Measurements from ENCODE around the gene TADA2B. TPM values are rescaled to one million over a fixed set of nuclear protein-coding genes. Genes with fewer than 3 reads are reported as not detected.
"Not testable (repeated sequence)": the region's sequence is repeated elsewhere in the genome, so short reads cannot be mapped to it uniquely, and the experiment has no call there.

The TADA2B gene
- total and polyA plus RNA-seq, 4 donors = 3.6 to 13.8 (median 12.6) TPM

DNA sequence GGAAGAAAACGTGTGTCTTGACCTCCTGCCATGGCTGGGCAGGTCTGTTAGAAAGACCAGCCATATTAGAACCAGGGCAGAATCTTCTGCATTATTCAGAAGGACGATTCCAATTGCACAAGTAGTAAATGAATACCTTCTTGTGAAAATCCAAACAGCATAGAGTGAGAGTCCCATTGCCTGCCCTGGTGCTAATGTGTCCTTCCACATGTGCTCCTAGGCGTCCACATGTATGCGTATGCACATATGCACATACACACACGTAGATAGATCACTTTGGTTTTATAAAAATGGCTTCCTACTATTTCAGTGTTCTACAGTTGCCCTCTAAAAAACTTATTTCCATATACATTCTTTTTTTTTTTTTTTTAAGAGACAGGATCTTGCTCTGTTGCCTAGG lies 34.9 kb downstream of the TADA2B start (continued):
- TF ChIP-seq, protein P1, sequence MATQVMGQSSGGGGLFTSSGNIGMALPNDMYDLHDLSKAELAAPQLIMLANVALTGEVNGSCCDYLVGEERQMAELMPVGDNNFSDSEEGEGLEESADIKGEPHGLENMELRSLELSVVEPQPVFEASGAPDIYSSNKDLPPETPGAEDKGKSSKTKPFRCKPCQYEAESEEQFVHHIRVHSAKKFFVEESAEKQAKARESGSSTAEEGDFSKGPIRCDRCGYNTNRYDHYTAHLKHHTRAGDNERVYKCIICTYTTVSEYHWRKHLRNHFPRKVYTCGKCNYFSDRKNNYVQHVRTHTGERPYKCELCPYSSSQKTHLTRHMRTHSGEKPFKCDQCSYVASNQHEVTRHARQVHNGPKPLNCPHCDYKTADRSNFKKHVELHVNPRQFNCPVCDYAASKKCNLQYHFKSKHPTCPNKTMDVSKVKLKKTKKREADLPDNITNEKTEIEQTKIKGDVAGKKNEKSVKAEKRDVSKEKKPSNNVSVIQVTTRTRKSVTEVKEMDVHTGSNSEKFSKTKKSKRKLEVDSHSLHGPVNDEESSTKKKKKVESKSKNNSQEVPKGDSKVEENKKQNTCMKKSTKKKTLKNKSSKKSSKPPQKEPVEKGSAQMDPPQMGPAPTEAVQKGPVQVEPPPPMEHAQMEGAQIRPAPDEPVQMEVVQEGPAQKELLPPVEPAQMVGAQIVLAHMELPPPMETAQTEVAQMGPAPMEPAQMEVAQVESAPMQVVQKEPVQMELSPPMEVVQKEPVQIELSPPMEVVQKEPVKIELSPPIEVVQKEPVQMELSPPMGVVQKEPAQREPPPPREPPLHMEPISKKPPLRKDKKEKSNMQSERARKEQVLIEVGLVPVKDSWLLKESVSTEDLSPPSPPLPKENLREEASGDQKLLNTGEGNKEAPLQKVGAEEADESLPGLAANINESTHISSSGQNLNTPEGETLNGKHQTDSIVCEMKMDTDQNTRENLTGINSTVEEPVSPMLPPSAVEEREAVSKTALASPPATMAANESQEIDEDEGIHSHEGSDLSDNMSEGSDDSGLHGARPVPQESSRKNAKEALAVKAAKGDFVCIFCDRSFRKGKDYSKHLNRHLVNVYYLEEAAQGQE (IDR thresholded peaks at IDR 0.05) = no peak
- TF ChIP-seq SP1 (IDR thresholded peaks at IDR 0.05) (no peak), YY1 (IDR thresholded peaks at IDR 0.05) (no peak), TAF1 (conservative IDR thresholded peaks at IDR 0.05) (no peak), HNF4A (conservative IDR thresholded peaks at IDR 0.05) (no peak), HNF4G (IDR thresholded peaks at IDR 0.05) (no peak), RAD21 (IDR thresholded peaks at IDR 0.05) (no peak)
- TF ChIP-seq, protein P2, sequence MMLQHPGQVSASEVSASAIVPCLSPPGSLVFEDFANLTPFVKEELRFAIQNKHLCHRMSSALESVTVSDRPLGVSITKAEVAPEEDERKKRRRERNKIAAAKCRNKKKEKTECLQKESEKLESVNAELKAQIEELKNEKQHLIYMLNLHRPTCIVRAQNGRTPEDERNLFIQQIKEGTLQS (IDR thresholded peaks at IDR 0.05) = no peak
- TF ChIP-seq, protein P3, sequence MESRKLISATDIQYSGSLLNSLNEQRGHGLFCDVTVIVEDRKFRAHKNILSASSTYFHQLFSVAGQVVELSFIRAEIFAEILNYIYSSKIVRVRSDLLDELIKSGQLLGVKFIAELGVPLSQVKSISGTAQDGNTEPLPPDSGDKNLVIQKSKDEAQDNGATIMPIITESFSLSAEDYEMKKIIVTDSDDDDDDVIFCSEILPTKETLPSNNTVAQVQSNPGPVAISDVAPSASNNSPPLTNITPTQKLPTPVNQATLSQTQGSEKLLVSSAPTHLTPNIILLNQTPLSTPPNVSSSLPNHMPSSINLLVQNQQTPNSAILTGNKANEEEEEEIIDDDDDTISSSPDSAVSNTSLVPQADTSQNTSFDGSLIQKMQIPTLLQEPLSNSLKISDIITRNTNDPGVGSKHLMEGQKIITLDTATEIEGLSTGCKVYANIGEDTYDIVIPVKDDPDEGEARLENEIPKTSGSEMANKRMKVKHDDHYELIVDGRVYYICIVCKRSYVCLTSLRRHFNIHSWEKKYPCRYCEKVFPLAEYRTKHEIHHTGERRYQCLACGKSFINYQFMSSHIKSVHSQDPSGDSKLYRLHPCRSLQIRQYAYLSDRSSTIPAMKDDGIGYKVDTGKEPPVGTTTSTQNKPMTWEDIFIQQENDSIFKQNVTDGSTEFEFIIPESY (IDR thresholded peaks at IDR 0.05) = no peak

DNA sequence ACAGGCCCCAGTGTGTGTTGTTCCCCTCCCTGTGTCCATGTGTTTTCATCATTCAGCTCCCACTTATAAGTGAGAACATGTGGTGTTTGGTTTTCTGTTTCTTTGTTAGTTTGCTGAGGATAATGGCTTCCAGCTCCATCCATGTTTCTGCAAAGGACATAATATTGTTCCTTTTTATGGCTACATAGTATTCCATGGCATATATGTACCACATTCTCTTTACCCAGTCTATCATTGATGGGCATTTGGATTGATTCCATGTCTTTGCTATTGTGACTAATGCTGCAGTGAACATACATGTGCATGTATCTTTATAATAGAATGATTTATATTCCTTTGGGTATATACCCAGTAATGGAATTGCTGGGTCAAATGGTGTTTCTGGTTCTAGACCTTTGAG lies 36.3 kb downstream of the TADA2B start:
- not testable (repeated sequence) for H3K36me3 ChIP-seq (ENCODE audit: control insufficient read depth in 4 of 4, insufficient read depth in 3 of 4, low read depth in 1 of 4, low read length in 3 of 4); H3K27me3 ChIP-seq (ENCODE audit: control insufficient read depth in 4 of 4, insufficient read depth in 4 of 4, low read length in 3 of 4); H3K27ac ChIP-seq (ENCODE audit: low read depth in 1 of 2, low read length in 2 of 2); H3K9ac ChIP-seq (ENCODE audit: low read depth in 1 of 2, low read length in 2 of 2); DNase-seq (ENCODE audit: low spot score); H3K9me3 ChIP-seq (ENCODE audit: control insufficient read depth in 4 of 4, low read length in 3 of 4); H3K4me3 ChIP-seq (ENCODE audit: low read depth in 1 of 3, low read length in 3 of 3)
- peaks cover 0 to 10% (median under 1%) of the 10 kb centered on the region in 4 donors for H3K4me1 ChIP-seq (ENCODE audit: control insufficient read depth in 4 of 4, insufficient read depth in 4 of 4, low read length in 3 of 4)

DNA sequence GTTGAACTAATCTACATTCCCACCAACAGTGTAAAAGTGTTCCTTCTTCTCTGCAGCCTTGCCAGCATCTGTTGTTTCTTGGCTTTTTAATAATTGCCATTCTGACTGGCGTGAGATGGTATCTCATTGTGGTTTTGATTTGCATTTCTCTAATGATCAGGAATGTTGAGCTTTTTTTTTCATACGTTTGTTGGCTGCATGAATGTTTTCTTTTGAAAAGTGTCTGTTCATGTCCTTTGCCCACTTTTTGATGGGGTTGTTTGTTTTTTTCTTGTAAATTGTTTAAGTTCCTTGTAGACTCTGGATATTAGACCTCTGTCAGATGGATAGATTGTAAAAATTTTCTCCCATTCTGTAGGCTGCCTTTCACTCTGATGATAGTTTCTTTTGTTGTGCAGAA lies 36.7 kb downstream of the TADA2B start:
- not testable (repeated sequence) for H3K9ac ChIP-seq (ENCODE audit: low read depth in 1 of 2, low read length in 2 of 2)
- H3K4me1 ChIP-seq (ENCODE audit: control insufficient read depth in 4 of 4, insufficient read depth in 4 of 4, low read length in 3 of 4) = peaks cover 0 to 14% (median 2%) of the 10 kb centered on the region in 4 donors
- 86% methylated on average over 2 of the region's 2 CpGs for WGBS

More for the DNA sequence above, 36.7 kb downstream of the TADA2B start:
- H3K27ac ChIP-seq (ENCODE audit: low read depth in 1 of 2, low read length in 2 of 2); H3K4me3 ChIP-seq (ENCODE audit: low read depth in 1 of 3, low read length in 3 of 3); H3K36me3 ChIP-seq (ENCODE audit: control insufficient read depth in 4 of 4, insufficient read depth in 3 of 4, low read depth in 1 of 4, low read length in 3 of 4); H3K9me3 ChIP-seq (ENCODE audit: control insufficient read depth in 4 of 4, low read length in 3 of 4); DNase-seq (ENCODE audit: low spot score); H3K27me3 ChIP-seq (ENCODE audit: control insufficient read depth in 4 of 4, insufficient read depth in 4 of 4, low read length in 3 of 4): not testable (repeated sequence)
